Tibial artery (tissue), 4 donors: ENCODE results near the gene CARMIL1.

Source experiments
- DNase-seq, 2 donors: peaks; one replicate each; pipeline ENCODE4 v3.0.0-alpha.2; 2019
- H3K27ac ChIP-seq, 2 donors: fragments of 200-600 bp; sonication (generic) in 1 of 2; 1 replicate in 1 of 2; 2 replicates in 1 of 2; pipeline ENCODE4 v1.5.1; 2018 to 2019; ENCODE audit warnings: mild to moderate bottlenecking in 1 of 2
- H3K27me3 ChIP-seq, 2 donors: fragments of 200-600 bp; sonication (generic) in 1 of 2; one replicate each; pipeline versions ENCODE4 v1.5.1 to v1.6.0; 2016 to 2019
- H3K36me3 ChIP-seq, 3 donors: fragments of 200-600 bp; sonication (generic) in 2 of 3; one replicate each; pipeline ENCODE4 v1.5.1; 2016 to 2019; ENCODE audit warnings: mild to moderate bottlenecking in 2 of 3
- H3K4me1 ChIP-seq, 4 donors: fragments of 200-600 bp; sonication (generic) in 2 of 4; 1 replicate in 3 of 4; 2 replicates in 1 of 4; pipeline ENCODE4 v1.5.1; 2016 to 2019
- H3K4me3 ChIP-seq, 2 donors: fragments of 200-600 bp; sonication (generic) in 1 of 2; 1 replicate in 1 of 2; 2 replicates in 1 of 2; pipeline ENCODE4 v1.5.1; 2018 to 2019; ENCODE audit warnings: mild to moderate bottlenecking in 2 of 2
- H3K9me3 ChIP-seq, 3 donors: fragments of 200-600 bp; sonication (generic) in 1 of 3; one replicate each; pipeline ENCODE4 v1.5.1; 2016 to 2019
- intact Hi-C: fragments of 100-400 bp; cut with DNase I; formaldehyde crosslinking; loops from one replicate; pipeline ENCODE4 v1.15.0; 2023; ENCODE audit warnings: low total_unique reads
- TF ChIP-seq, protein P1 (sequence below), 2 experiments: fragments of 200-600 bp in 1 of 2; fragments of 450-650 bp in 1 of 2; IDR thresholded peaks; one replicate each; pipeline ENCODE4 v1.5.1; 2017 to 2019; ENCODE audit warnings: antibody characterized with exemption in 2 of 2, mild to moderate bottlenecking in 1 of 2, moderate library complexity in 1 of 2

Gene CARMIL1

DNA sequence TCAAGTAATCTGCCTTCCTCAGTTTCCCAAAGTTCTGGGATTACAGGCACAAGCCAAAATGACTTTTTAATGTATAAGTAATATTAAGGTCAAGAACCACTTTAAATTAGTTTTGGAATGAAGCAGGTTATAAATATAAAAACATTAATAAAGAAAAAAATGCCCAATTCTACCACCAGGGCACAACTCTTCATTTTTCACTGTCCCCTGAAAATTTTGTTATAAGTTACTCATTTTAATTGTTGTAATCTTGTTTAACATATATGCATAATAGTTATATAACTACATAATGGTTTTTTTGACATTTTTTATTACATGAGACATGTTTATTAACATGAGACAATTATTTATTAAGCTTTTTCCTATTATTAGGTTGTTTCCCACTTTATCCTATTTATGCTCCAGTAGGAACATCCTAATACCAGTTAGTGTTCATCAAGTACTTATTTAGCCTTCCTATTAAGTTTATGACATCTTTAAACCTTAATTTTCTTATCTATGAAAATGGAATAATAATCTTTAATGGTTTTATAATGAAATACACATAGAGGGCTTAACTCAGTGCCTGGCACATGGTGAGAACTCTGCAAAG is 190.7 kb downstream of the CARMIL1 start:
- Histone ChIP-seq H3K27ac (no peak overlapping the region), H3K9me3 (no peaks in the 10 kb centered on the region), H3K4me1 (peaks cover 0 to 24% (median 0%) of the 10 kb centered on the region in 4 donors), H3K4me3 (no peak overlapping the region), H3K27me3 (no peaks in the 10 kb centered on the region), H3K36me3 (peaks cover 14 to 25% (median 21%) of the 10 kb centered on the region in 3 donors)
- DNase-seq = no peak
- TF ChIP-seq, protein P1, sequence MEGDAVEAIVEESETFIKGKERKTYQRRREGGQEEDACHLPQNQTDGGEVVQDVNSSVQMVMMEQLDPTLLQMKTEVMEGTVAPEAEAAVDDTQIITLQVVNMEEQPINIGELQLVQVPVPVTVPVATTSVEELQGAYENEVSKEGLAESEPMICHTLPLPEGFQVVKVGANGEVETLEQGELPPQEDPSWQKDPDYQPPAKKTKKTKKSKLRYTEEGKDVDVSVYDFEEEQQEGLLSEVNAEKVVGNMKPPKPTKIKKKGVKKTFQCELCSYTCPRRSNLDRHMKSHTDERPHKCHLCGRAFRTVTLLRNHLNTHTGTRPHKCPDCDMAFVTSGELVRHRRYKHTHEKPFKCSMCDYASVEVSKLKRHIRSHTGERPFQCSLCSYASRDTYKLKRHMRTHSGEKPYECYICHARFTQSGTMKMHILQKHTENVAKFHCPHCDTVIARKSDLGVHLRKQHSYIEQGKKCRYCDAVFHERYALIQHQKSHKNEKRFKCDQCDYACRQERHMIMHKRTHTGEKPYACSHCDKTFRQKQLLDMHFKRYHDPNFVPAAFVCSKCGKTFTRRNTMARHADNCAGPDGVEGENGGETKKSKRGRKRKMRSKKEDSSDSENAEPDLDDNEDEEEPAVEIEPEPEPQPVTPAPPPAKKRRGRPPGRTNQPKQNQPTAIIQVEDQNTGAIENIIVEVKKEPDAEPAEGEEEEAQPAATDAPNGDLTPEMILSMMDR (IDR thresholded peaks at IDR 0.05) = no peak
- intact Hi-C loops = no loop called here

DNA sequence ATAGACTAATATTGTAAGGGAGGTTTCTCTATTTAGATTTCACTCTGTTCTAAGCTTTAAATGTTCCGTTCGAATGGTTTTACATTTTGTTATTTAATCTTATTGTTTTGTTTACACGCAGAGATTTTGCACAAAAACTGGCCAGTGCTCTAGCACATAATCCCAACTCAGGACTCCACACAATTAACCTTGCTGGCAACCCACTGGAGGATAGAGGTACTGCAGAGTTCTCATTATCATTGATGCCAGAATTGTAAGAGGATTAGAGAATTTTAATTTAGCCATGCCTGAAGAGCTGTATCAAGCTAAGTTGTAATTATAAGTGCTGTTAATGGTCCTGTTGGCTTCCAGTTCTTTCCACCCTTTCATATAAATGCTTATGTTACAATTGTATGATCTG is 193.1 kb downstream of the CARMIL1 start:
- intact Hi-C loops = no loop called here
- no peaks in the 10 kb centered on the region for H3K27me3 ChIP-seq
- peaks cover 0 to 21% (median 0%) of the 10 kb centered on the region in 4 donors for H3K4me1 ChIP-seq
- H3K27ac ChIP-seq = no peak overlapping the region
- no peak for DNase-seq
- H3K9me3 ChIP-seq = no peaks in the 10 kb centered on the region
- no peak overlapping the region for H3K4me3 ChIP-seq
- TF ChIP-seq, protein P1 (IDR thresholded peaks at IDR 0.05) = peak in 1 of 2 experiments; percentile 15
- H3K36me3 ChIP-seq = peaks cover 28 to 29% (median 28%) of the 10 kb centered on the region in 3 donors

DNA sequence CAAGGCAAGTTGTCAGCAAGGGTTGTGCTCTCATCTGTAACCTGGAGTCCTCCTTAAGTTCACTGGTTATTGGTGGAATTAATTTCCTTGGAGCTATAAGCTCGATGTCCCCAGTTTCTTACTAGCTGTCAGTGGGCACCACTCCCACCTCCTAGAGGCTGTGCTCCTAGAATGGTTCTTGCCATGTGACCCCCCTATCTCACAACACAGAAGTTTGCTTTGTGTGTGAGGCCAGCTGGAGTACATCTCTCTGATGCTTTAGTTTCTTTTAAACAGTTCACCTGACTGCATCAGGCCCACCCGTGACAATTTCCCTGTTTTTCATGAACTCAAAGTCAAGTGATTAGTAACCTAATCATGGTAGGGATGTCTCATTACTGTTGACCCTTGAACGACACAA is 193.7 kb downstream of the CARMIL1 start:
- Histone ChIP-seq H3K36me3 (peaks cover 28 to 29% (median 28%) of the 10 kb centered on the region in 3 donors), H3K27ac (no peak overlapping the region), H3K4me1 (peaks cover 0 to 17% (median 0%) of the 10 kb centered on the region in 4 donors), H3K4me3 (no peak overlapping the region), H3K9me3 (no peaks in the 10 kb centered on the region), H3K27me3 (no peaks in the 10 kb centered on the region)
- intact Hi-C loops = no loop called here
- DNase-seq = no peak
- TF ChIP-seq, protein P1 (IDR thresholded peaks at IDR 0.05) = no peak

DNA sequence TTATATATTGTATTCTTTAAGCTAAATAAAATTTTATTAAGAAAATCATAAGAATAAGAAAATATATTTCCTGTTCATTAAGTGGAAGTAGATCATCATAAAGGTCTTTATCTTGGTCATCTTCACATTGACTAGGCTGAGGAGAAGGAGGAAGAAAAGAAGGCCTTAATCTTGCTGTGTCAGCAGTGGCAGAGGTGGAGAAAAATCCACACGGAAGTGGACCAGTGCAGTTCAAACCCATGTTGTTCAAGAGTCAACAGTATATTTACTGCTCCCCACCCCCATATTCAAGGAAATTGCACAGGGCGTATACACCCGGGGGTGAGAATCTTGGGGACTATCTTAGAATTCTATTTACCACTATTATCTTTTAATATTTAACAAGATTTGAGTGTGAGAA is 194.3 kb downstream of the CARMIL1 start:
- Histone ChIP-seq H3K36me3 (peaks cover 28 to 29% (median 28%) of the 10 kb centered on the region in 3 donors), H3K27me3 (no peaks in the 10 kb centered on the region), H3K4me3 (no peak overlapping the region), H3K4me1 (peaks cover 0 to 11% (median 0%) of the 10 kb centered on the region in 4 donors), H3K27ac (no peak overlapping the region), H3K9me3 (no peaks in the 10 kb centered on the region)
- intact Hi-C loops = no loop called here
- DNase-seq = no peak
- TF ChIP-seq, protein P1 (IDR thresholded peaks at IDR 0.05) = no peak

DNA sequence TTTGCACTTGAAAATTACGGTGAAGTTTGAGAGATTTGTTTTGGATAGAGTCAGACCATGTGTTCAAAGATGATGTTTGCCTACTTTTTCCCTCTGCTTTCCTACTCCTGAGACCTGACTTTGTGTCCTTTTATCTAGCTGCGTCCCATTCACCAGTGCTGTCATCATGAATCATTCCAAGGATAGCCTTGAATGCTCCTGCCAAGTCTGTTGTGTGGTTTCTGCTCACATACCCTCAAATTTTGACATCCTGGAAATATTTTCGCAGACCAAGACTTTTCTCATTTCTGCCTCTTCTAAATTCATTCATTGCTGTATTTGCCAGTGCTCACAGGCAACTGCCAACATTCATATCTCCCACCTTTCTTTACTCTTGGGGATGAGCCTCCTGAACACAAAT is 197.0 kb downstream of the CARMIL1 start:
- no peak overlapping the region for H3K27ac ChIP-seq
- intact Hi-C loops = no loop called here
- H3K36me3 ChIP-seq = peaks cover 27 to 32% (median 29%) of the 10 kb centered on the region in 3 donors
- no peaks in the 10 kb centered on the region for H3K27me3 ChIP-seq
- H3K9me3 ChIP-seq = no peaks in the 10 kb centered on the region
- TF ChIP-seq, protein P1 (IDR thresholded peaks at IDR 0.05) = no peak
- H3K4me3 ChIP-seq = no peak overlapping the region
- H3K4me1 ChIP-seq = no peaks in the 10 kb centered on the region
- no peak for DNase-seq
